Putamen (tissue), 1 donor: ENCODE measurements around the gene OR6J1.
"Not testable (repeated sequence)": the region's sequence is repeated elsewhere in the genome, so short reads cannot be mapped to it uniquely, and the experiment has no call there.

Experiments
- DNase-seq: peaks from one replicate; pipeline ENCODE4 v3.0.0-alpha.2; 2016; ENCODE audit warnings: low spot score

The OR6J1 gene

DNA sequence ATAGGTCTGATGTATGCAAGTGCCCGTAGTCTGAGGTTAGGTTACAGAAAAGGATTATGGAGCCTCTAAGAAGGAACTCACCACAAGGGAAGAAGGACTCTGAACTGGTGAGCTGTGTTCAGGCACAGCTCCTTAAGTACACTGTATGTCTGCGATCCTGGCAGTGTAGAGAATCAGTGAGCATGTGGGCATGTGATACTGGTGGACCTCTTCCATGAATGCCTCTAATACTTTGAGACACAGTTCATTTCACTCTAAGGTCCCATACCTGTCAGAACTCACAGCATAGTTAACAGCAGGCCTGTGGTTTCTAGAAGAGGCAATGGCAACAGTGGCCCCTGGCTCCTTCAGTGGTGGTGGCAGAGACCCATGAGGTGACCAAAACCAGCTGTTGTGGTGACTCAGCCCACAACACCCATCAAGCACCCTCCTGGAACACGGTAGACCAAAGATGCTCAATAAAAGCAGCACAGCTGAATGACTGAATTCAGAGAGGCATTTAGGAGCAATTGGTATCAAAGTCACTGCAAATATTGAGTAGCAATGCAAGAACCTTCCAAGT lies 6.9 kb upstream of the OR6J1 start:
- no peak for DNase-seq

GRCh38 chr14:22650046-22650739 lies 6.0 kb upstream of the OR6J1 start:
- DNase-seq = no peak

DNA sequence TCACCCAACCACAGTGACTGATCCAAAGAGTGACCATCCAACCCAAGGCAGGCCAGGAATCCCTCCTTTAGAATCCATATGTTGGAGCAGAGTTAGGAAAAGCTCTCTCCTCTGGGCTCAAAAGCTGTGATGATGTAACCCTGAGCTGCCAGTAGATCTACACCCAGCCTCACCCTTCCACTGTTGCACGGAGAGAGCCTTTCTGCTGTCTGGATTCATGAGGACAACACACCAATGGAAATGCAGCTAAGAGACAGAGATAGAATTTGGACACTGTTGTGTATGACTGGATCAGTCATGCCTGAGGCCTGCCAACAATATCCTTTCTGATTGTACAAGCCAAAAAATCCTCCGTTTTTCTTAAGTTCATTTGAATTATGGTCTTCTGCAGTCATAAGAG lies 4.4 kb upstream of the OR6J1 start:
- no peak for DNase-seq

GRCh38 chr14:22646570-22647254 lies 2.6 kb upstream of the OR6J1 start:
- no peak for DNase-seq

GRCh38 chr14:22641846-22642245 lies 2.3 kb downstream of the OR6J1 start:
- no peak for DNase-seq

DNA sequence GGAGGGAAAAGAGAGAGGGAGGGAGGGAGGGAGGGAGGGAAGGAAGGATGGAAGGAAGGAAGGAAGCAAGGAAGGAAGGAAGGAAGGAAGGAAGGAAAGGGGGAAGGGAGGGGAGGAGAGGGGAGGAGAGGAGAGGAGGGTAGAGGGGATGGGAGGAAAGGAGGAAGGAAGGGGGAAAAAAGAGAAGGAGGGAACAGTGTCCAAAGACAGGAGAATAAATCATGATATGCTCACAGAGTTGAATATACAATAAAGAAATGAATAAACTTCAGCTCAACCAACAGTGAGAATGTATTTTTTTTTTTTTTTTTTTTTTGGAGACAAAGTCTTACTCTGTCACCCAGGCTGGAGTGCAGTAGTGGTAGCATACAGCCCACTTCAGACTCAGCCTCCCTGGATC lies 4.0 kb downstream of the OR6J1 start:
- DNase-seq = no peak

DNA sequence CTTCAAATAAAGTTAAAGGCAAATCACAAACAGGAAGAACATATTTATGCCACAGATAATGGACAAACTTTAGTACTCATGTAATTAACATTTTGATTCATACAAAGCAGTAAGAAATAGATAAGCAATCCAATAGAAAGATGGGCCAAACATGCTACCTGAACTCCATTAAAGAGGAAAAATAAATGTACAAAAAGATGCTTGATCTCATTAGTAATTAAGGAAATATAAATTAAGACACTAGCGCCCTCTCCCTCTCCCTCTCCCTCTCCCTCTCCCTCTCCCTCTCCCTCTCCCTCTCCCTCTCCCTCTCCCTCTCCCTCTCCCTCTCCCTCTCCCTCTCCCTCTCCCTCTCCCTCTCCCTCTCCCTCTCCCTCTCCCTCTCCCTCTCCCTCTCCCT lies 8.2 kb downstream of the OR6J1 start:
- not testable (repeated sequence) for DNase-seq

DNA sequence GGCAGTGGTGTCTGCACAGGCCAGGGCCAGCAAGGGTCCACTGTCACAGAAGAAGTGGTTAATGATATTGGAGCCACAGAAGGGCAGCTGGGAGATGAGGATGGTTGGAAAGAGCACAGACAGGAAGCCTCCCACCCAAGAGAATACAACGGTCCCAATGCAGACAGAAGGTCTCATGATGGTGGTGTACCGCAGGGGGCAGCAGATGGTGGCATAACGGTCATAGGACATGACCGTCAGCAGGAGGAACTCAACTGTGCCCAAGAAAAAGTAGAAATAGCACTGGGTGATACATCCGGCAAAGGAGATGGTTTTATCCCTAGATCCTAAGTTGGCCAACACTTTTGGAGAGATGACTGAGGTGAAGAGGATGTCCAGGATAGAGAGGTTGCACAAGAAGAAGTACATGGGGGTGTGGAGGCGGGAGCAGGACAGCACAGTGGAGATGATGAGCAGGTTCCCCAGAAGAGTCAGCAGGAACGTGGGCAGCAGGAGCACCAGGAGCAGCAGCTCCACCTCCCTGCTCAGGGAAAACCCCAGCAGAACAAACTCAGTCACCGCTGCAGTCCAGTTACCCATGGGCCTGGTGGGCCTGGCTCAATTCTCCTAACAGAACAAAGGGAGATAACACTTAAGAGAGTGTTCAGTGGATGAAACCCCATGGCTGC lies 9.8 kb downstream of the OR6J1 start:
- DNase-seq = no peak

DNA sequence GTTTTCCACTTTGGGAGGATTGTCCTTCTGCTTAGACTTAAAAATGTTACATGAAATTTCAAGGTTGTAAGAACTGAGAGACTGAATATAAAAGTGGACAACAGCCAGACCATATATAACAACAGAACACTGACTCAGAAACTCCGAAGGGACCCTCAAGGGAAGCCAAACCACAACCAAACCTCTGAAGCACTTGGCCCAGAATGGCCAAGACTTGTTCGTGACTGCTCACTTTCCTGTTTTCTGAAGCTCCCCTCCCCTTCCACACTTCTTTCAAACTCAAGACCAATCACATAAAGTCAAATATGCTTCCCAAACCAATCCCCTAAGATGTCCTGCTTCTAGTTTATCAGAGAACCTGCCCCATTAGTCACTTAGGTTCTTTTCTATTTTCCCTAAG lies 13.7 kb downstream of the OR6J1 start:
- no peak for DNase-seq

DNA sequence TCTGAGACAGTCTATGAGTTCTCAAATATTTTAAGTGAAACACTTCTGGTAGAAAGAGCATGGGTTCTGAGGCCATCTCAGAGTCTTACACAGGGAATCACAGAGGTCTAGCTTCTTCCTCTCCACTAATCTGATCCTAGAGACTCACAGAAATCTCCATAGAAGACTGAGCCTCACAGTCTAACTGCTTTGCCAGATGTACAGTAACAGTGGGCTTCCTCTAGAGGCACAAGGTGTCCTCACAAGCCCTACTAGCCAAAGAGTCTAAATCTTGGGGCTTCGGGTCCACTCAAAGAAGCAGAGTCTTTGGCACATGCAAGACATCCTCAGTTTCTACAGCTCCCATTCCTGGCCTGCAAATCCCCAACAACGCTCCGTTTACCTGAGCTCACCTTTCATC lies 14.1 kb downstream of the OR6J1 start:
- DNase-seq = no peak

DNA sequence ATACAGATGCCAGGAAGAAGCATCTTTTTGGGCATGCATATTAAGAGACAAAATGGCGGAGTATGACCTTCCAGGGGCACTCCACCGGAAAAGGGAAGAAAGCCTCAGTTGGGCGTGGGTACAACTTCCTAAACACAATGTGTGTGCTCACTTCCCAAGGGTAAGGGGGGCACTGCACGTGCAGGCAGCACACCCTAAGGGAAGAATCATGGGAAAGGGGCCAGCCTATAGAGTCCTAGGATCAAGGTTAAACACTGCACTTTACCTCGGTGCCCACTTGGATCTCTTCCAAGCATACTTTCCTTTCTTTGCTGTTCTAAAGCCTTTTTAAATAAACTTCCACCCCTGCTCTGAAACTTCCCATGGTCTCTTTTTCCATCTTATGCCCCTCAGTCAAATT lies 14.8 kb downstream of the OR6J1 start:
- DNase-seq = no peak

DNA sequence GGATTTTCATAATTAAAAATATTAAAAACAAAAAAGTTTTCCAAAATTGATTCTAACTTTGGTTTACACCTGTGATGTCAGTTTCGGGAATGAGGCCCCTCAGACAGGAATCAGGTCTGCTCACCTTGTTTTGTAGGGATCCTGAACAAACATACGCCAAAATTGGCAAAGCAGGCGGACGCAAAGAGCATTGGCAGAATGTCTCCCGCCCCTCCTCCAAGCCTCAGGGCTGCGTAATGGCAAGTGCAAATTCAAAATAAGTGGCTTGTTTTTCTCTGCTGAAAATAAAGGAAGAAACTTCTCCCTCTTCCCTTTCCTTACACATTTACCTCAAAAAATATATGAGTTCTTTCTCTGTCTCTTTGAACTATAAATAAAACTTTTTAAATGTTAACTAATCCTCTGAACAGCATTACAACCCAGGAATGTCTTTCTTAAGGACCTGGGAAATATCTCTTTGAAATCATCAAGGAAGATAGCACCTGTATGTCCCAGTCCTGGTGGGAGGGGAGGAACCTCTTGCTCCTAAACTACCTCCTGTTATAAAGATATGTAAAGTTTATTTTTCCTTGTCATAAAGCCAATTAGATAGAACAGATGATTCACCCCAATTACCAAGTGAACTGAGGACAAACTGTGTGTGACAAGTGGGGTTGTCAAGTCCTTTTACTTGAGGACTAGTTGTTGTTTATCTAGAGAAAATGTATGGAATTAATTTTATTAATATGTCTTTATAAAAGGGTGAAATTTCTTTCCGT lies 16.5 kb downstream of the OR6J1 start:
- DNase-seq = no peak

- DNase-seq = no peak
Measured at GRCh38 chr14:22626590-22626989, 17.6 kb downstream of the OR6J1 start.

- no peak for DNase-seq
Measured at GRCh38 chr14:22623047-22623446, 21.1 kb downstream of the OR6J1 start.

GRCh38 chr14:22622255-22622654 lies 21.9 kb downstream of the OR6J1 start:
- no peak for DNase-seq

- not testable (repeated sequence) for DNase-seq
Measured at GRCh38 chr14:22615765-22616164, 28.4 kb downstream of the OR6J1 start.

- no peak for DNase-seq
Measured at GRCh38 chr14:22614240-22614799, 29.8 kb downstream of the OR6J1 start.

DNA sequence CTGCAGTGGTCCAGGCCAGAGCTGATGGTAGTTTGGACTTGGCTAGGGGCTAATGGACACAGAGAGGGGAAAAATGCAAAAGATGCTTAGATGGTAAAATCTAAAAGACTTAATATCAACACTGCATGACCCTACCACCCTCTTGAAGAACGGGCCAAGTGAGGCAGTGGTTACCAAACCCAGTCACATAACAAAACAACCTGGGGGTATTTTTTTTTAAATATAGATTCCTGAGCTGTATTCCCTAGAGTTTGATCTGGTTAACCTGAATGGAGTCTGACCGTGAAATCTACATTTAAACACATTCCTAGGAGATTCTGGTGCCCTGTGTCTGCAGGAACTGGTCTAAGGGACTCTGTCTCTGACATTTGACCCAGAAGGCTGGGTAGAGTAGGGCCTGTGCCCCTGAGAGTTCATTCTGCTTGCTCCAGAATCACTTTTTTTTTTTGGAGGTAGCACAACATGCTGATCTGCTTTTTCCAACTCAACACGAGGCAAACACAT lies 30.4 kb downstream of the OR6J1 start:
- no peak for DNase-seq

DNA sequence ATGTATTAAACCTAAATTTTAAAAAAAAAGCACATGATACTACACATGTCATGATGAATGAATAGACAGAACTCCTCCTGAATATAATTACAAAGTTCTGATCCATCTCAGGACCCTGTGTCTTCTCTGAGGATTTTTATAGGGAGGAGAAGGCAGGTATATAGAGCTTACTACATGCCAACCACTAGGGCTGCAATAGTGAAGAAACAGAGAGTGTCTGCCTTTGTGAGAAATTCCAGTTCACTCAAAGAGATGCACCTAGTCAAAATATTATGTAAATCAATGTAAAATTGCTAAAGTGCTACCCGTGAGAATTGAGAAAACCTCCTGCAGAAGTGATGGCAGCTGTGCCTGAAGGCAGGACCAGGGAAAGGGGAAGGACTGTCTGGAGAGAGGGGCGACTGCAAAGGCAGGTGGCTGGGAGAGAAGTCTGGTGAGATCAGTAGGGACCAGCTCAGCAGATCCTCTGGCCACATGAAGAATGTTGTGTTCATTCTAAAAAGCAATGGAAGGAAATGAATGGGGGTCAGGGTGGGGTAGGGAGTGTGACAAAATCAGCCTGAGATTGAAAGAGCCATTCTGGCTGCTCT lies 31.0 kb downstream of the OR6J1 start:
- DNase-seq = no peak

DNA sequence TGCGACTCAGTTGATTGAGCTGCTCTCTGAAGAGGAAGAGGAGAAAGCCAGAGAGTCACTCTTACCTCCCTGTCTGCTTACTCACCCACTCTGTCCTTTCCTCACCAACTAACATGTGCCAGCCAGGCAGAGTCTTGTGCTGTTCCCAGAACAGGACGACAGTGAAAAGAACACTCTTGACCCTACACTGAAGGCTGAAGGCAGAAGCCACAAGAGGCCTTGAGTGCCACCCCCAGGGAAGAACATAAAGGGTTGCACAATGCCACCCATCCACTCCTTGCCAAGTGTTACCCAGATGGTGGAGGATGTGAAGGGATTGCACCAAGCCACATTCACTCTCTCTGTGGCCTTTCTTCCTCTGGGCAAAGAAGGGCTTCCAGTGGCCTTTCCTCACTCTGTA lies 33.2 kb downstream of the OR6J1 start:
- no peak for DNase-seq

- no peak for DNase-seq
Measured at GRCh38 chr14:22607291-22607690, 36.9 kb downstream of the OR6J1 start.
